ENCODE results near the gene HOXC10. TPM values are rescaled to one million over a fixed set of nuclear protein-coding genes. Genes with fewer than 3 reads are reported as not detected.
A peak's percentile ranks its signal among the peaks of the same experiment; 100 is the strongest.

HOXC10 gene
- total and polyA plus RNA-seq, 2 donors (not counting 1 experiment from before 2014, with no cell fraction given), result not detected

DNA sequence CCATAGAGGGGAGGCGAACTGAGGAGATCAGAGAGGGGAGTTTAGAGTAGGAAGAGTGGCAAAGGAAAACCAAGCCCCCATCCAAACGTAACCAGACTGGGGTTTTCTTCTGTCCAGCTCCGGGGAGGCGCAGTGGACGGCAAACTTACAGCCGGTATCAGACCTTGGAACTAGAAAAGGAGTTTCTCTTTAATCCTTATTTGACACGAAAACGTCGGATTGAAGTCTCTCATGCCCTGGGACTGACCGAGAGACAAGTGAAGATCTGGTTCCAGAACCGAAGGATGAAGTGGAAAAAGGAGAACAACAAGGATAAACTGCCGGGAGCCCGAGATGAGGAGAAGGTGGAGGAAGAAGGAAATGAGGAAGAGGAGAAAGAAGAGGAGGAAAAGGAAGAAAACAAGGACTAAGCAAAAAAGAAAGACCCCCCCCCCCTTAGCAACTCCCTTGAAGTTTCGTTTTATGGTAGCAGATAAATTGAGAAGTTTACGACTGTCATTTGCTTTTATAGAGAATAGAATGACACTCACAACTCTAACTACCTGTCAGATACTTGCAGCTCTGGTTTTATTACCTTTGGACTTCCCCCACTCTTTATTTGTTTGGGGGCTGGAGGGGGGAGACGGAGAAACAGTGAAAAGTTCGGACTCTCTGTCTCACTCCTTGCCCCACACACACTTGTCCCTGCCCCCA lies 26.2 kb downstream of the HOXC10 start:
- Histone ChIP-seq H3K36me3 (replicated peaks in 1 of 2; ENCODE audit: control extremely low read depth in 1 of 2, control insufficient read depth in 1 of 2, extremely low read depth in 1 of 2, insufficient read depth in 2 of 2, low read length in 1 of 2) (no peaks in the 10 kb centered on the region), H4K20me1 (ENCODE audit: control insufficient read depth, insufficient read depth, low read length, poor library complexity, severe bottlenecking) (no peaks in the 10 kb centered on the region), H3K9ac (ENCODE audit: low read length) (no peak overlapping the region), H3K4me2 (replicated peaks; ENCODE audit: low read depth, low read length, poor library complexity, severe bottlenecking) (no peak overlapping the region), H3K4me1 (ENCODE audit: control insufficient read depth in 2 of 2, insufficient read depth in 2 of 2, low read length in 2 of 2) (peaks cover 28 to 59% of the 10 kb centered on the region in 2 donors), H3K4me3 (ENCODE audit: control extremely low read depth in 1 of 5, extremely low read depth in 1 of 5, insufficient read depth in 1 of 5, low read depth in 2 of 5, low read length in 4 of 5) (no peak overlapping the region), H3K9me3 (ENCODE audit: control extremely low read depth in 1 of 3, control insufficient read depth in 2 of 3, insufficient read depth in 1 of 3, low read length in 2 of 3) (peaks cover 0 to 36% (median 6%) of the 10 kb centered on the region in 3 donors), H2AFZ (ENCODE audit: insufficient read depth, low read depth, low read length, poor library complexity, severe bottlenecking) (no peak overlapping the region), H3K27me3 (replicated peaks in 1 of 4; ENCODE audit: control extremely low read depth in 1 of 4, control insufficient read depth in 3 of 4, insufficient read depth in 4 of 4, low read length in 3 of 4) (peaks cover 0 to 92% (median 83%) of the 10 kb centered on the region in 4 experiments), H3K27ac (ENCODE audit: low read length in 2 of 2) (no peak overlapping the region), H3K79me2 (ENCODE audit: control insufficient read depth, insufficient read depth, low read length) (no peaks in the 10 kb centered on the region)
- ChIA-PET POLR2A (interaction anchor here (0.6 kb wide), 1 partner anchor 205 kb away, joined by 8 read pairs; no protein-coding TSS in a partner anchor), CTCF (interaction anchor here (0.7 to 6.7 kb wide), 4 partner anchors 179 to 388 kb away, joined by 3 to 106 read pairs (median 6); partner anchors contain the start of gene SMUG1)
- DNase-seq, result no peak
- no peak for ATAC-seq (ENCODE audit: low read depth)
- Mint-ChIP-seq H3K4me1 (peaks cover 30% of the 10 kb centered on the region), H3K4me3 (peak overlapping the region; percentile 30), H3K9me3 (ENCODE audit: insufficient read depth) (no peaks in the 10 kb centered on the region), H3K27me3 (peaks cover 71% of the 10 kb centered on the region), H3K27ac (no peak overlapping the region)
- TF ChIP-seq, protein P1, sequence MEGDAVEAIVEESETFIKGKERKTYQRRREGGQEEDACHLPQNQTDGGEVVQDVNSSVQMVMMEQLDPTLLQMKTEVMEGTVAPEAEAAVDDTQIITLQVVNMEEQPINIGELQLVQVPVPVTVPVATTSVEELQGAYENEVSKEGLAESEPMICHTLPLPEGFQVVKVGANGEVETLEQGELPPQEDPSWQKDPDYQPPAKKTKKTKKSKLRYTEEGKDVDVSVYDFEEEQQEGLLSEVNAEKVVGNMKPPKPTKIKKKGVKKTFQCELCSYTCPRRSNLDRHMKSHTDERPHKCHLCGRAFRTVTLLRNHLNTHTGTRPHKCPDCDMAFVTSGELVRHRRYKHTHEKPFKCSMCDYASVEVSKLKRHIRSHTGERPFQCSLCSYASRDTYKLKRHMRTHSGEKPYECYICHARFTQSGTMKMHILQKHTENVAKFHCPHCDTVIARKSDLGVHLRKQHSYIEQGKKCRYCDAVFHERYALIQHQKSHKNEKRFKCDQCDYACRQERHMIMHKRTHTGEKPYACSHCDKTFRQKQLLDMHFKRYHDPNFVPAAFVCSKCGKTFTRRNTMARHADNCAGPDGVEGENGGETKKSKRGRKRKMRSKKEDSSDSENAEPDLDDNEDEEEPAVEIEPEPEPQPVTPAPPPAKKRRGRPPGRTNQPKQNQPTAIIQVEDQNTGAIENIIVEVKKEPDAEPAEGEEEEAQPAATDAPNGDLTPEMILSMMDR (IDR thresholded peaks at IDR 0.05), result no peak
- TF ChIP-seq EZH2 (IDR thresholded peaks at IDR 0.05; ENCODE audit: borderline replicate concordance, insufficient read depth, low read depth, low read length, poor library complexity, severe bottlenecking), result no peak
- WGBS (ENCODE audit: insufficient coverage), result 11% methylated on average over 9 of the region's 17 CpGs
- intact Hi-C loops (cut with micrococcal nuclease), result loop anchor here (5.0 kb wide), 2 partner anchors 34 to 59 kb away; partner anchors contain the start of gene HOXC12
